RWPE2 (cell line): ENCODE data around the gene KIF6.
A peak's percentile ranks its signal among the peaks of the same experiment; 100 is the strongest.

Experiments used
- ATAC-seq: fragments of 200-7000 bp; cut with Tn5 transposase; 3 replicates; pipeline ENCODE4 v1.9.1; 2021; ENCODE audit warnings: low read depth
- DNase-seq: peaks from one replicate; pipeline ENCODE4 v3.0.0-alpha.2; 2020; ENCODE audit warnings: low spot score
- H3K27ac ChIP-seq: fragments of 450-650 bp; 2 replicates; pipeline ENCODE4 v1.5.1; 2017; ENCODE audit warnings: mild to moderate bottlenecking; ENCODE audit not compliant: poor library complexity, severe bottlenecking
- H3K27me3 ChIP-seq: fragments of 250-450 bp; sonication (Bioruptor Pico); 2 replicates; pipeline ENCODE4 v1.5.1; 2021; ENCODE audit warnings: mild to moderate bottlenecking, moderate library complexity; ENCODE audit not compliant: insufficient read depth, poor library complexity, severe bottlenecking
- H3K36me3 ChIP-seq: fragments of 250-450 bp; sonication (Bioruptor Pico); 2 replicates; pipeline ENCODE4 v1.5.1; 2020; ENCODE audit warnings: low read depth, mild to moderate bottlenecking, moderate library complexity
- H3K4me1 ChIP-seq: fragments of 250-450 bp; sonication (Bioruptor Pico); 2 replicates; pipeline ENCODE4 v1.5.1; 2021; ENCODE audit warnings: mild to moderate bottlenecking, moderate library complexity; ENCODE audit not compliant: insufficient read depth, poor library complexity, severe bottlenecking
- H3K4me3 ChIP-seq: fragments of 250-450 bp; sonication (Bioruptor Pico); 2 replicates; pipeline ENCODE4 v1.5.1; 2021; ENCODE audit warnings: mild to moderate bottlenecking, moderate library complexity; ENCODE audit not compliant: severe bottlenecking
- H3K9me3 ChIP-seq: fragments of 250-450 bp; sonication (Bioruptor Pico); 2 replicates; pipeline ENCODE4 v1.5.1; 2021; ENCODE audit warnings: mild to moderate bottlenecking, moderate library complexity; ENCODE audit not compliant: severe bottlenecking
- TF ChIP-seq, protein P1 (sequence below): fragments of 450-650 bp; IDR thresholded peaks from one replicate; pipeline ENCODE4 v1.5.1; 2017; ENCODE audit warnings: mild to moderate bottlenecking, moderate library complexity; ENCODE audit not compliant: poor library complexity, severe bottlenecking

KIF6 gene

DNA sequence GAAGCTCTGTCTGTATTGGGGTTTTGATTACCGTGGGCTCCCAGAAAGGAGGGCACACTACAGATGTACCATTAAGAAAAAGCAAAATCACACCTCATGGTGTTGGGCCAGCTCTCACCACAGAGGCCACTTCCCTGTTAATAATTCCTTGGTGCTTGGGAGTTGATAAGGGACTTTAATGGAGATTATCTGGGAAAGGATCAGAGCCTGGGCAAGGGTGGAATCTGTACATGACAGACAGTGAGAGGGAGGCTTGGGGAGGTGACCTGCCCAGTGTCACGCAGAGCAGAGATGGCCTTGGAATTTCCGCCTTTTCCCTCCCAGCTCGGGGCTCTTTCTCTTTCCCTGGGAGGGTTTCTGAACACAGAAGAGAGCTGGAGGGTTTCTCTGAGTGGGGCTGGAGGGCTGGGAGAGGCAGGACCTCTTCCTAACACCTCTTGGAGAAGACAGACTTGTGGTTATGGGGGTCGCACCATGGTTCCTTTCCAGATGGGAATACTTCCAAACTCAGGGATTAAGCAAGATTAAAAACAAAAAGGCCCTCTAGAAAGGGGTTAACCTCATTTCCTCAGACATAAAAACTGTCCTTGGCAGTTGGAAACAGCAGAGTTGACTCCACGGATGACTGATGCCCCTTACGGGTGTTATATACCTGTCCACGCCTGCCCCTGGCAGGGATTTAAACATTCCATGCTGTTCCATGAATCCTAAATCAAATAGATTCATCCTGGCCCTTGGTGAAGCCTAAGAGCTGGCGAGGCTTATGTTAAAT is 385.9 kb downstream of the KIF6 start:
- Histone ChIP-seq H3K4me3 (no peak overlapping the region), H3K9me3 (no peaks in the 10 kb centered on the region), H3K4me1 (peaks cover 12% of the 10 kb centered on the region), H3K27ac (no peak overlapping the region), H3K36me3 (no peaks in the 10 kb centered on the region), H3K27me3 (no peaks in the 10 kb centered on the region)
- TF ChIP-seq, protein P1, sequence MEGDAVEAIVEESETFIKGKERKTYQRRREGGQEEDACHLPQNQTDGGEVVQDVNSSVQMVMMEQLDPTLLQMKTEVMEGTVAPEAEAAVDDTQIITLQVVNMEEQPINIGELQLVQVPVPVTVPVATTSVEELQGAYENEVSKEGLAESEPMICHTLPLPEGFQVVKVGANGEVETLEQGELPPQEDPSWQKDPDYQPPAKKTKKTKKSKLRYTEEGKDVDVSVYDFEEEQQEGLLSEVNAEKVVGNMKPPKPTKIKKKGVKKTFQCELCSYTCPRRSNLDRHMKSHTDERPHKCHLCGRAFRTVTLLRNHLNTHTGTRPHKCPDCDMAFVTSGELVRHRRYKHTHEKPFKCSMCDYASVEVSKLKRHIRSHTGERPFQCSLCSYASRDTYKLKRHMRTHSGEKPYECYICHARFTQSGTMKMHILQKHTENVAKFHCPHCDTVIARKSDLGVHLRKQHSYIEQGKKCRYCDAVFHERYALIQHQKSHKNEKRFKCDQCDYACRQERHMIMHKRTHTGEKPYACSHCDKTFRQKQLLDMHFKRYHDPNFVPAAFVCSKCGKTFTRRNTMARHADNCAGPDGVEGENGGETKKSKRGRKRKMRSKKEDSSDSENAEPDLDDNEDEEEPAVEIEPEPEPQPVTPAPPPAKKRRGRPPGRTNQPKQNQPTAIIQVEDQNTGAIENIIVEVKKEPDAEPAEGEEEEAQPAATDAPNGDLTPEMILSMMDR = no peak
- ATAC-seq (peak; percentile 51), DNase-seq (no peak)

- no peaks in the 10 kb centered on the region for H3K9me3 ChIP-seq
- H3K27me3 ChIP-seq = no peaks in the 10 kb centered on the region
- DNase-seq (no peak), ATAC-seq (no peak)
- TF ChIP-seq, protein P1 = no peak
- H3K4me3 ChIP-seq = no peak overlapping the region
- H3K27ac ChIP-seq = no peak overlapping the region
- H3K4me1 ChIP-seq = peaks cover 12% of the 10 kb centered on the region
- no peaks in the 10 kb centered on the region for H3K36me3 ChIP-seq
Measured at GRCh38 chr6:39338397-39338796, 386.8 kb downstream of the KIF6 start.

DNA sequence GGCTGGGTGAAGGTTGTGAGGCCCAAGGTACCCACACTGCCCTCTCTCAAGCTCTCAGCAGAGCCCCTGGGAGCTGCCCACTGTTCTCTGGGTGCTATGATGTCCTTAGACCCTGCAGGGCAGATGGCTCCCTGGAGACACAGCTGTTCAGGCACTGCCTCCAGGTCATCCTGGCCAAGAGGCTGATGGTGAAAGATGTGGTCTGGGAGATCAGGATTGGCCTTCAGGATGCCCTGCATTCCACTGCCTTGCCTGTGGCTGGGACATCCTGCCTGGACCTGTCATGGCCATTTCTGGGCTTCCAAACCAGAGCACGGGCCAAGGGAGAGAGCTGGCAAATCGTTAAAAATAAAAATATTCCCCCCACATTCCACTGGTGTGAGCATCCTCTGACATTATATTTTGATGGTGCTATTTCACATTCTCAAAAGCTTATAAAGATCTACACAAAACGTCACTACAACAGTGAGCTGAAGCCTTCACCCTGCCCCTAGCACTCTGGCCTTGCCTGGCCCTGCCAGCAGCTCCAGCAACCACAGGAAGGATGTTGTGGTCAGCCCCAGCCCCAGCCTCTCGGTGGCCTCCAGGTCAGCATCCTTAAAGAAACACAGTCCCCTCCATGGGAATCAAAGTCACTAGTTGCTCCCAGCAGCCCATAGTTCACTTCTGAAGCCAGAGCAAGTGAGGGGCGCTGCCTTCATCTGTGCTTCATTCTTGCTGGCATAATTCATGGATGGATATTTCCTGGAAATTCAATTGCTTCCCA is 389.2 kb downstream of the KIF6 start:
- ATAC-seq = peak; percentile 69
- no peak overlapping the region for H3K4me3 ChIP-seq
- H3K9me3 ChIP-seq = no peaks in the 10 kb centered on the region
- H3K36me3 ChIP-seq = no peaks in the 10 kb centered on the region
- H3K27ac ChIP-seq = peak overlapping the region; percentile 38
- no peak for DNase-seq
- TF ChIP-seq, protein P1 = no peak
- H3K4me1 ChIP-seq = peaks cover 12% of the 10 kb centered on the region
- no peaks in the 10 kb centered on the region for H3K27me3 ChIP-seq

DNA sequence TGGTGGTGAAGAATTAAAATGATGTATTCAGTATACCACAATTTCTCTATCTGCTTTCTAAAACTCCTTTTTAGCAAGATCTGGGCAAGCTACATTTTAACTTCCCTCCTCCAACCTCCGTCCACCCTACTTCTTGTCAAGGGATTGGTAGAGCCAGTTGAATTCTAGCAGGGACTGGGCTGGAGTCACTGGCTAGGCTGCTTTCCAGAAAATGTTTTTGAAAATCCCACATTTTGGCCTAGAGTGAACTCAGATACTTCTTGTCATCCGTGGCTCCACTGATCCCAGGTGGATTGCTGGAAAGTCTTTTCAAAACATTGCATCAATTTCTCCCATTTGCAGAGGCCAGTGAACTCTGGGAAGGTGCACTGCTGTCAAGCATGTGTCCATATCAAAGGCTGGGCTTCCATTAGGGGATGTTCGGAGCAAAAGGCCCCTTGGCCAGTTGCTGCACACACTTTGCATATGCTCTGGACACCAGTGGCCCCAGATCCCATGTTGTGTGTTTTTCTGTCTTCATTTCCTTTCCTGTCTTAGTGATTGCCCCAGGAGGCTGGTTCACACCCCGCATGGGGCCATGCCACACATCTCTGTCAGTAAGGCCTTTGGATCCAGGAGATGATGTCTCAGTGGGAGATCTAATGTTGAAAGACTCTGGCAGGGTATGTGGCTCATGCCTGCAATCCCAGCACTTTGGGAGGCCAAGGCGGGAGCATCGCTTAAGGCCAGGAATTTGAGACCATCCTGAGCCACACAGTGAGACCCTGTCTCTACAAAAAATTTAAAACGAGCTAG is 391.4 kb downstream of the KIF6 start:
- H3K27me3 ChIP-seq = no peaks in the 10 kb centered on the region
- no peak for ATAC-seq

More for the DNA sequence above, 391.4 kb downstream of the KIF6 start:
- H3K27ac ChIP-seq = no peak overlapping the region
- H3K4me3 ChIP-seq = no peak overlapping the region
- no peak for DNase-seq
- TF ChIP-seq, protein P1 = no peak
- no peaks in the 10 kb centered on the region for H3K36me3 ChIP-seq
- peaks cover 7% of the 10 kb centered on the region for H3K4me1 ChIP-seq
- no peaks in the 10 kb centered on the region for H3K9me3 ChIP-seq
